ENCODE data around the gene DCTN1.

The DCTN1 gene

DNA sequence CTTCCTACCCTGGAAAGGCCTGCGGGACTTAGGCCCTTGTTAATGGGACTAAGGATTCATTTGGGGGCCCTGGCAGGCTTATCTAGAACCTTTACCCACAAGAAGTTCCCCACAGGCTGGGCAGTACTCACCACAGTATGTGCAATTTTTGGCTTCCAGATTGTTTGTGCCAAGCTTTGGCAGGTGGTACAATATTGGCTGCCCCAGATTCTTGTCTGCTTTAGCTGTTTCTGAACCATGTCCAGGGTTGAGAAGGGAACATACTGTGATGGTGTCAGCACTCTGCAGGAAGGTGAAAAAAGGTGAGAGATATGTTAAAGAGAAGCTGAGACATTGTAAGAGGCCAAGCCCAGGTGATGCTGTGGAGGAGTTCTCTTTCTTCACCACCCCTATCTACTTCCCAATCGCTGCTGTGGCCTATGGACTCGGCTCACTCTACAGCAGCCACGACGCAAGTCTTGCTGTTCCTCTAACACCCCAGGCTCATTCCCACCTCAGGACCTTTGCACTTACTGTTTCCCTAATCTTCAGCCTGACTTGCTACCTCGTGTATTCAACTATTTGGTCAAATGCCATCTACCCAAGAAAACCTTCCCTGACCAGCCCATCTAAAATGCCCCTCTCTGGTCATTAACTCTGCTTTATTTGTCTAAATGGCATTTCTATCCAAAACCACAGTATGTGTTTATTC, 46.1 kb downstream of the DCTN1 start:
- TF ChIP-seq, protein P1, sequence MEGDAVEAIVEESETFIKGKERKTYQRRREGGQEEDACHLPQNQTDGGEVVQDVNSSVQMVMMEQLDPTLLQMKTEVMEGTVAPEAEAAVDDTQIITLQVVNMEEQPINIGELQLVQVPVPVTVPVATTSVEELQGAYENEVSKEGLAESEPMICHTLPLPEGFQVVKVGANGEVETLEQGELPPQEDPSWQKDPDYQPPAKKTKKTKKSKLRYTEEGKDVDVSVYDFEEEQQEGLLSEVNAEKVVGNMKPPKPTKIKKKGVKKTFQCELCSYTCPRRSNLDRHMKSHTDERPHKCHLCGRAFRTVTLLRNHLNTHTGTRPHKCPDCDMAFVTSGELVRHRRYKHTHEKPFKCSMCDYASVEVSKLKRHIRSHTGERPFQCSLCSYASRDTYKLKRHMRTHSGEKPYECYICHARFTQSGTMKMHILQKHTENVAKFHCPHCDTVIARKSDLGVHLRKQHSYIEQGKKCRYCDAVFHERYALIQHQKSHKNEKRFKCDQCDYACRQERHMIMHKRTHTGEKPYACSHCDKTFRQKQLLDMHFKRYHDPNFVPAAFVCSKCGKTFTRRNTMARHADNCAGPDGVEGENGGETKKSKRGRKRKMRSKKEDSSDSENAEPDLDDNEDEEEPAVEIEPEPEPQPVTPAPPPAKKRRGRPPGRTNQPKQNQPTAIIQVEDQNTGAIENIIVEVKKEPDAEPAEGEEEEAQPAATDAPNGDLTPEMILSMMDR (IDR thresholded peaks at IDR 0.05; ENCODE audit: borderline replicate concordance, control extremely low read depth, extremely low read depth, insufficient read depth, missing control alignments), result no peak

DNA sequence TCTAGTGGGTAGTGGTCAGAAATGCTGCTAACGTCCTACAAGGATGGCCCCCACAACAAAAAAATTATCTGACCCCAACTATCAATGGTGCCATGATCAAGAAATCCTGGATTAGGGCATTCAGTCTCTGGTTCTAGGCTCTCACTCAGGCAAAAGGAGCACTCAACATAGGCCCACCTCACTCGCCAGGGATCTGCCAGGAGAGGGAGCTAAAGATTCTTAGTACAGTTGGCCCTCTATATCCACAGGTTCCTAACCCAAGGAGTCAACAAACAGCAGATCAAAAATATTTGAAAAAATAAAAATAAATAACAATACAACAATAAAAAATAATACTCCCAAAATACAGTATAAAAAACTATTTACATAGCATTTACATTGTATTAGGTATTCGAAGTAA, 46.9 kb downstream of the DCTN1 start:
- TF ChIP-seq, protein P1 (IDR thresholded peaks at IDR 0.05; ENCODE audit: borderline replicate concordance, control extremely low read depth, extremely low read depth, insufficient read depth, missing control alignments), result peak; percentile 28
- DNase-seq (ENCODE audit: low spot score), result no peak
- in situ Hi-C loops (cut with MboI; ENCODE audit: low sequenced_read_pairs, unreplicated experiment), result no loop called here

More for the DNA sequence above, 46.1 kb downstream of the DCTN1 start:
- in situ Hi-C loops (cut with MboI; ENCODE audit: low sequenced_read_pairs, unreplicated experiment), result no loop called here
- no peak for DNase-seq (ENCODE audit: low spot score)

- TF ChIP-seq, protein P1 (IDR thresholded peaks at IDR 0.05; ENCODE audit: borderline replicate concordance, control extremely low read depth, extremely low read depth, insufficient read depth, missing control alignments), result no peak
- in situ Hi-C loops (cut with MboI; ENCODE audit: low sequenced_read_pairs, unreplicated experiment), result no loop called here
- DNase-seq (ENCODE audit: low spot score), result no peak
Measured at GRCh38 chr2:74332550-74333174, 47.4 kb downstream of the DCTN1 start.

GRCh38 chr2:74328573-74328972, 51.5 kb downstream of the DCTN1 start:
- in situ Hi-C loops (cut with MboI; ENCODE audit: low sequenced_read_pairs, unreplicated experiment), result no loop called here
- DNase-seq (ENCODE audit: low spot score), result no peak
- TF ChIP-seq, protein P1 (IDR thresholded peaks at IDR 0.05; ENCODE audit: borderline replicate concordance, control extremely low read depth, extremely low read depth, insufficient read depth, missing control alignments), result no peak

GRCh38 chr2:74328074-74328473, 52.0 kb downstream of the DCTN1 start:
- no peak for DNase-seq (ENCODE audit: low spot score)
- in situ Hi-C loops (cut with MboI; ENCODE audit: low sequenced_read_pairs, unreplicated experiment), result no loop called here
- TF ChIP-seq, protein P1 (IDR thresholded peaks at IDR 0.05; ENCODE audit: borderline replicate concordance, control extremely low read depth, extremely low read depth, insufficient read depth, missing control alignments), result no peak

GRCh38 chr2:74327627-74328026, 52.5 kb downstream of the DCTN1 start:
- TF ChIP-seq, protein P1 (IDR thresholded peaks at IDR 0.05; ENCODE audit: borderline replicate concordance, control extremely low read depth, extremely low read depth, insufficient read depth, missing control alignments), result no peak
- no peak for DNase-seq (ENCODE audit: low spot score)
- in situ Hi-C loops (cut with MboI; ENCODE audit: low sequenced_read_pairs, unreplicated experiment), result no loop called here
